GM10248 (cell line): Measurements from ENCODE around the gene MT1A.

Source experiments
- CTCF ChIA-PET: fragments of 300-600 bp; sonication (Branson Sonifier 250); formaldehyde crosslinking; extraction: SDS; loops from one replicate; lab custom pipeline; 2021; ENCODE audit warnings: antibody characterized with exemption; lab: Yijun Ruan, JAX
- POLR2A ChIA-PET: fragments of 350-650 bp; sonication (Branson Sonifier 250); formaldehyde crosslinking; extraction: SDS; loops from one replicate; lab custom pipeline; 2020; ENCODE audit warnings: antibody characterized with exemption; lab: Yijun Ruan, JAX
- DNase-seq: peaks from one replicate; pipeline ENCODE4 v3.0.0; 2012; ENCODE audit errors: extremely low spot score
- CTCF ChIP-seq: IDR thresholded peaks from 2 replicates; pipeline ENCODE4 v1.5.1; 2012; ENCODE audit warnings: mild to moderate bottlenecking, low read depth; ENCODE audit errors: extremely low read depth, missing control alignments, control extremely low read depth

The MT1A gene

GRCh38 chr16:56606071-56606475 is 32.4 kb upstream of the MT1A start:
- ChIA-PET POLR2A (no interaction called here), CTCF (interaction anchor here (1.3 to 4.3 kb wide), 2 partner anchors 97 to 358 kb away, joined by 3 to 35 read pairs; no protein-coding TSS in a partner anchor)
- no peak for DNase-seq
- no peak for TF ChIP-seq CTCF

GRCh38 chr16:56606476-56607108 is 31.9 kb upstream of the MT1A start:
- no peak for TF ChIP-seq CTCF
- no peak for DNase-seq
- ChIA-PET POLR2A (no interaction called here), CTCF (interaction anchor here (1.0 to 4.3 kb wide), 4 partner anchors 30 to 358 kb away, joined by 3 to 35 read pairs (median 3); no protein-coding TSS in a partner anchor)

GRCh38 chr16:56607109-56607618 is 31.3 kb upstream of the MT1A start:
- no peak for TF ChIP-seq CTCF
- no peak for DNase-seq
- ChIA-PET POLR2A (no interaction called here), CTCF (interaction anchor here (1.0 to 1.1 kb wide), 2 partner anchors 30 to 95 kb away, joined by 3 read pairs; no protein-coding TSS in a partner anchor)

- no peak for TF ChIP-seq CTCF
- ChIA-PET POLR2A (interaction anchor here (1.4 kb wide), 1 partner anchor 75 kb away, joined by 5 read pairs; no protein-coding TSS in a partner anchor), CTCF (interaction anchor here (1.0 to 1.1 kb wide), 2 partner anchors 31 to 94 kb away, joined by 3 read pairs; no protein-coding TSS in a partner anchor)
- DNase-seq: no peak
Measured at GRCh38 chr16:56607675-56608042, 30.8 kb upstream of the MT1A start.

- CTCF ChIA-PET: interaction anchor here (0.7 to 2.5 kb wide), 4 partner anchors 12 to 94 kb away, joined by 3 to 7 read pairs (median 4); no protein-coding TSS in a partner anchor
- POLR2A ChIA-PET: interaction anchor here (1.4 kb wide), 1 partner anchor 75 kb away, joined by 5 read pairs; no protein-coding TSS in a partner anchor
- TF ChIP-seq CTCF: no peak
- peak; percentile 94 for DNase-seq
Measured at GRCh38 chr16:56608043-56608875, 30.2 kb upstream of the MT1A start, which contains the start of gene MT2A. Gene MT2A, plus strand, starts transcription at chr16:56608584. Its CDS starts 72 bp downstream, at chr16:56608656.
